HepG2 (cell line): ENCODE results near the gene MRPL14. TPM values are rescaled to one million over a fixed set of nuclear protein-coding genes. Genes with fewer than 3 reads are reported as not detected.

Source experiments
- HNF1A ChIP-seq, 2 experiments: sonication (generic) in 1 of 2; formaldehyde crosslinking in 1 of 2; IDR thresholded peaks; 2 replicates each; pipeline versions ENCODE4 v1.4.0 to v1.6.1; 2016 to 2020; ENCODE audit warnings: borderline replicate concordance in 1 of 2, low read depth in 1 of 2, mild to moderate bottlenecking in 1 of 2, missing genetic modification reagents in 1 of 2
- KDM5A ChIP-seq: fragments of 200-600 bp; sonication (generic); IDR thresholded peaks from 2 replicates; pipeline ENCODE4 v1.7.0; 2018; ENCODE audit warnings: antibody characterized with exemption, mild to moderate bottlenecking, low read length, borderline replicate concordance
- NR2F6 ChIP-seq, 2 experiments: IDR thresholded peaks; 2 replicates each; pipeline ENCODE4 v1.6.1; 2016; ENCODE audit warnings: antibody characterized with exemption in 1 of 2, mild to moderate bottlenecking in 1 of 2
- SIX4 ChIP-seq: sonication (generic); formaldehyde crosslinking; IDR thresholded peaks from 2 replicates; pipeline ENCODE4 v1.4.0; 2020; ENCODE audit warnings: missing genetic modification reagents
- SP140L ChIP-seq: sonication (generic); formaldehyde crosslinking; IDR thresholded peaks from 2 replicates; pipeline ENCODE4 v1.4.0; 2020; ENCODE audit warnings: missing genetic modification reagents, borderline replicate concordance
- YEATS4 ChIP-seq: sonication (generic); formaldehyde crosslinking; IDR thresholded peaks from 2 replicates; pipeline ENCODE4 v1.4.0; 2020; ENCODE audit warnings: missing genetic modification reagents, borderline replicate concordance
- ZBTB26 ChIP-seq: IDR thresholded peaks from 2 replicates; pipeline ENCODE4 v1.6.1; 2016; ENCODE audit warnings: missing compliant biosample characterization, missing genetic modification reagents, borderline replicate concordance
- ZFY ChIP-seq: sonication (generic); formaldehyde crosslinking; IDR thresholded peaks from 2 replicates; pipeline ENCODE4 v1.4.0; 2020; ENCODE audit warnings: missing genetic modification reagents
- ZIK1 ChIP-seq: sonication (generic); formaldehyde crosslinking; IDR thresholded peaks from 2 replicates; pipeline ENCODE4 v1.5.0; 2020; ENCODE audit warnings: mild to moderate bottlenecking, low read depth, missing genetic modification reagents, borderline replicate concordance
- ZNF33A ChIP-seq: sonication (generic); formaldehyde crosslinking; IDR thresholded peaks from 2 replicates; pipeline ENCODE4 v1.5.1; 2020; ENCODE audit warnings: missing genetic modification reagents, mild to moderate bottlenecking, moderate library complexity, borderline replicate concordance
- ZNF354B ChIP-seq: sonication (generic); formaldehyde crosslinking; IDR thresholded peaks from 2 replicates; pipeline ENCODE4 v1.8.0; 2022; ENCODE audit warnings: mild to moderate bottlenecking, missing genetic modification reagents
- ZSCAN21 ChIP-seq: sonication (generic); formaldehyde crosslinking; IDR thresholded peaks from 2 replicates; pipeline ENCODE4 v1.8.0; 2022; ENCODE audit warnings: mild to moderate bottlenecking, missing genetic modification reagents, moderate library complexity, borderline replicate concordance
- polyA plus RNA-seq, 8 experiments: library from polyadenylated mRNA; depleted of rRNA in 3 of 8; stranded (reverse) in 7 of 8; unstranded in 1 of 8; fragments of >200 nt; fragmentation: Illumina TruSeq in 4 of 8; extraction: Trizol in 4 of 8; gene quantifications; 2 replicates each; pipeline versions ENCODE4 v1.2.1 to v1.2.3, GENCODE V29; 2011 to 2016; ENCODE audit warnings: low read depth in 4 of 8, missing spikeins in 1 of 8, mixed read lengths in 1 of 8; ENCODE audit not compliant: insufficient read depth in 1 of 8
- total RNA-seq, 5 experiments: library from RNA; depleted of rRNA; stranded (reverse); fragments of >200 nt; fragmentation: Illumina TruSeq; extraction: Trizol; gene quantifications; 2 replicates each; pipeline ENCODE4 v1.2.3, GENCODE V29; 2016; ENCODE audit warnings: low read depth in 1 of 5

MRPL14 gene
- total and polyA plus RNA-seq, 2 of the 13 experiments (the other 11 are each of a cell fraction or from before 2014, with no cell fraction given): 157 to 178 TPM

- TF ChIP-seq HNF1A (IDR thresholded peaks at IDR 0.05; ENCODE audit: low read depth) (0 out of 2 replicates have a peak, but pooled peaks have one; percentile 27), HNF1A (CRISPR knock-in tag; IDR thresholded peaks at IDR 0.05; ENCODE audit: borderline replicate concordance) (no peak), ZBTB26 (CRISPR knock-in tag) (no peak), YEATS4 (CRISPR knock-in tag) (no peak), ZSCAN21 (CRISPR knock-in tag) (no peak), ZFY (no peak), NR2F6 (IDR thresholded peaks at IDR 0.05) (peak; percentile 63), NR2F6 (CRISPR knock-in tag; IDR thresholded peaks at IDR 0.05) (no peak), SIX4 (CRISPR knock-in tag) (peak; percentile 16; the same call in 1 of the 2 replicates), SP140L (no peak), KDM5A (0 out of 2 replicates have a peak, but pooled peaks have one; percentile 41), ZNF354B (CRISPR knock-in tag) (peak; percentile 70; the same call in 1 of the 2 replicates), ZNF33A (CRISPR knock-in tag) (no peak), ZIK1 (CRISPR knock-in tag) (0 out of 2 replicates have a peak, but pooled peaks have one; percentile 9)
- TF ChIP-seq, all 625 proteins: peak for 82
Observed at GRCh38 chr6:44126320-44127149, 717 bp downstream of the MRPL14 start (continued).
